GM12872 (cell line): ENCODE data around the gene RNF157.

Experiments used
- CTCF ChIP-seq: IDR thresholded peaks from 3 replicates; pipeline ENCODE4 v1.5.1; 2011; ENCODE audit warnings: low read depth, mild to moderate bottlenecking, low read length, moderate library complexity; ENCODE audit not compliant: insufficient read depth

Gene RNF157

GRCh38 chr17:76092526-76093413, 147.5 kb downstream of the RNF157 start:
- no peak for TF ChIP-seq CTCF
